HG03097 (cell line): Measurements from ENCODE around the gene RTL5.

Source experiments
- ATAC-seq: cut with Tn5 transposase; IDR thresholded peaks from one replicate; pipeline ENCODE4 v1.9.1; 2021; ENCODE audit not compliant: unreplicated experiment, low FRiP score

RTL5 gene

GRCh38 chrX:72130156-72130761, 1.5 kb downstream of the RTL5 start:
- ATAC-seq: no peak

GRCh38 chrX:72129661-72130060, 2.1 kb downstream of the RTL5 start:
- no peak for ATAC-seq

- no peak for ATAC-seq
Observed at GRCh38 chrX:72128881-72129280, 2.8 kb downstream of the RTL5 start.

- ATAC-seq: no peak
Observed at GRCh38 chrX:72128183-72128834, 3.4 kb downstream of the RTL5 start.

- no peak for ATAC-seq
Observed at GRCh38 chrX:72127332-72127731, 4.4 kb downstream of the RTL5 start.

GRCh38 chrX:72126539-72127140, 5.1 kb downstream of the RTL5 start:
- peak; percentile 59 for ATAC-seq

- ATAC-seq: no peak
Observed at GRCh38 chrX:72126048-72126415, 5.7 kb downstream of the RTL5 start.

GRCh38 chrX:72125331-72126047, 6.2 kb downstream of the RTL5 start:
- ATAC-seq: no peak

GRCh38 chrX:72124540-72125201, 7.0 kb downstream of the RTL5 start:
- ATAC-seq: no peak

- no peak for ATAC-seq
Observed at GRCh38 chrX:72123471-72124185, 8.1 kb downstream of the RTL5 start.

- ATAC-seq: no peak
Observed at GRCh38 chrX:72122621-72123337, 8.9 kb downstream of the RTL5 start.

- no peak for ATAC-seq
Observed at GRCh38 chrX:72121383-72121782, 10.3 kb downstream of the RTL5 start.

GRCh38 chrX:72120837-72121236, 10.9 kb downstream of the RTL5 start:
- no peak for ATAC-seq

- ATAC-seq: no peak
Observed at GRCh38 chrX:72117636-72118210, 14.0 kb downstream of the RTL5 start.

GRCh38 chrX:72115380-72115779, 16.3 kb downstream of the RTL5 start:
- no peak for ATAC-seq

- no peak for ATAC-seq
Observed at GRCh38 chrX:72114807-72115206, 16.9 kb downstream of the RTL5 start.

- ATAC-seq: no peak
Observed at GRCh38 chrX:72114306-72114705, 17.4 kb downstream of the RTL5 start.

- ATAC-seq: no peak
Observed at GRCh38 chrX:72113461-72113860, 18.3 kb downstream of the RTL5 start.

- ATAC-seq: no peak
Observed at GRCh38 chrX:72110876-72111708, 20.6 kb downstream of the RTL5 start.
